GM19099 (cell line): ENCODE results near the gene AKT1.
A peak's percentile ranks its signal among the peaks of the same experiment; 100 is the strongest.

Source experiments
- POLR2A ChIP-seq: IDR thresholded peaks from 3 replicates; pipeline ENCODE4 v1.6.1; 2011; ENCODE audit warnings: low read depth; ENCODE audit not compliant: insufficient read length; ENCODE audit errors: extremely low read depth

Gene AKT1

DNA sequence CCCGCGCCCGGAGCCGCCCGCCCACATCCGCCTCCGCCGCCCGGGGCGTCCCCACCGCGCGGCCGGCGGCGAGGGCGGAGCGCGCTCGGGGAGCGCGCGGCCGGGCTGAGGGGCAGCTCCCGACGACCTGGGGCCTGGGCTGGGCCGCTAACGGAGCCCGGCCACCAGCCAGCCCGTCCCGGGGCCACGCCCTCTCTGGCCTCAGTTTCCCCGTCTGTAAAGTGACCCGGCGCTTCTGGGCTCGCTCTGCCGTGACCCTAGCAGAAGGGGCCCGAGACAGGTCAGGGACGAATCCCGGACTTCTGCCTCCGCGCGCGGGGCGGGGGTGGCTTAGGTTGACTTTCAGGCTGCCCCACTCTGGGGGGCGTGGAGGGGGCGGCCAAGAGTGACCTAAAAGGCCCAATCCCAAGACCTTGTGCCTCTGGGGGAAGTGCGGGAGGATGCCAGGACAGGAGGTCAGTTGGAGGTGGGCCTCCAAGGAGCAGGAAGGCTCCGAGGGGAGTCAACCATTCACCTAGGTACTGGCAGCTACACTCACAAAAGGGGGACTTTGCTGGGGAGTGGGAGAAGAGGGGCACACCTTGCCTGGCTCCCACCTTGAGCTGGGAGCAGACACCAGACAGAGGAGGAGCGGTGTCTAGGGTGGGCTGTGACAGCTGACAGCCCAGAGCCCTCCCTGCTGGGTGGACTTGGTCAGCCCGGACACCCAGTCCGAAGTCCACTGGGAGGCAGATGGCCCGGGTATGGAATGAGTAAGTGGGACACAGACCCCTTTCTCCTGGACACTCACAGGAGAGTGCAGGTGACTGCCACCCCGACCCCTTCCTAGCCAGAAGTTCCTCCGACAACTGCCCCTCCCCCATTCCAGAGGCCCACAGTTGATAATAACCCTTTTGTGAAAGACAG lies 486 bp upstream of the AKT1 start:
- peak; percentile 74 for TF ChIP-seq POLR2A

DNA sequence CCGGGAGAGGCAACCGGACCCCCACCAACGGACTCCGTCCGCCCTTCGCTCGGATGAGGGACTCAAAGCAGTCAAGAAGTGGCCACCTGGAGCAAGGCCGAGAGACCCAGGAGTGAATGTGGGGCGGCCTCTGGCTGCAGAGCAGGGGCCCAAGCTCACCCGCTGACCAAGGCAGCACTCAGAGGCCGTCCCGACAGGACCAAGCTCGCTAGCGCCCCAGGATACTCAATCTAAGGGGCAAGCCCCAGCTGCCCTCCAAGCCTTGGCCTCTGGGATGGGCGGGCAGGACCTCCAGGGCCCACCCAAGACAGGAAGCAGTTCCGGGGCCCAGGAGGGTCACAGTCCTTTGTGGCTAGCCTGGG lies 936 bp downstream of the AKT1 start:
- TF ChIP-seq POLR2A = no peak

DNA sequence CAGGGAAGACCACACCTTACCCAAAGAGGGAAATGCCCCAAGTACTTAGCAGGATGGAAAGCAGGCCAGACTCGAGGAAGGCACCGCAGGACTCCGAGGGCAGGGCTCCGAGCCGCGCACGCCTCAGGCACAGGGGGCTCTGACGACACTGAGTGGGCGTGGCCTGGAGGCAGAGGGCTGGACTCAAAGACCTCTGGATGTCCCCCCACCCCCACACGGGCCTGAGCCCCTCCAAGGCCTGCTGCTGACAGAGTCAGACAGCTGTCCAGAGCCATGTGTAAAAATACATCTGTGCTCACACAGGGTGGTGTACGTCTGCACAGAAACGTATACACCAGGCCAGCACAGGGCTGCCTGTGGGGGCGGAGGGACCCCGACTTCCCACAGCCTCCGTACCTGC lies 1.4 kb downstream of the AKT1 start:
- no peak for TF ChIP-seq POLR2A

DNA sequence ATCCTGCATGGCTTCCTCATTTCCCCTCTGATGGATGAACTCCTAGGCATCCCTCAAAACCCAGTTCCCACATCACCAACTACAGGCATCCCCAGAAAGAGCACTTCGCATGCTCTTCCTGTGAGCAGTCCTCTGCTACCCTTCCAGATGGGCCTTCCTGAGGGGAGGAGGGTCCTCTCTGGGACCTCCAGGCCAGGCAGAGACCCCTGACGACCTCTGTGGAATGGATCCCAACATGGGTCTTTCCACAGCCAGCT lies 1.9 kb downstream of the AKT1 start:
- TF ChIP-seq POLR2A = no peak

DNA sequence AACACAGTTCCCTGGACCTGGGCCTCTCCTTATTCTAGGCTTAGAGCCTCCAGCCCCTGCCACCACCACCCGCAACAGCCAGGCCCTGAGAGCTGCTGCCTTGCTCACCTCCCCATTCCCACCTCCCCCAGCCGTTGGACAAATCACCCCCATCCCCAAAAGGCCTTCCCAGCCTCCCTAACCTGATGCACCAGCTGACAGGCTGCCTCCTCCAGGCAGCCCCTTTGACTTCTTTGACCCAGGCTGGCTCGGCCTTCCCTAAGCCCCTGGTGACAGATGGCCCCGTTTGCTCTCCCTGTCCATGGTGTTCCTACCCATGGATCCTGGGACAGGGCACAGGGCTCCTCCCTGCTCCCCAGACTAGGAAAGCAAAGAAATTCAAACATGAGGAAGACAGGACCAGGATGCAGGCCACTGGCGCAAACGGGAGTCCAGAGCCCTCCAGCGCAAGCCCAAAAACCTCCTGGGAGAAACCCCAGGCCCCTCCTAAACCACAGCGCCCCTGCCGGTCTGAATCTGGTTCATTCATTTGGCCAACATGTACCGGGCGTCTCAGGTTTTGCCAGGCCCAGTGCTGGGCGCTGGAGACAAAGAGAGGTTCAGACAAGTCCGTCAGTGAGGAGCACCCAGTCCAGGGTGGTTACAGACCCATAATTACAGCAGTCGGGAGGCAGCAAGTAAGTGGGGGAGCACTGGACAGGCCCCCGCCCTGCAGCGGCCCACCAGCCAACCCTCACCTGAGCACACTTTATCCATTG lies 2.4 kb downstream of the AKT1 start:
- TF ChIP-seq POLR2A = no peak

DNA sequence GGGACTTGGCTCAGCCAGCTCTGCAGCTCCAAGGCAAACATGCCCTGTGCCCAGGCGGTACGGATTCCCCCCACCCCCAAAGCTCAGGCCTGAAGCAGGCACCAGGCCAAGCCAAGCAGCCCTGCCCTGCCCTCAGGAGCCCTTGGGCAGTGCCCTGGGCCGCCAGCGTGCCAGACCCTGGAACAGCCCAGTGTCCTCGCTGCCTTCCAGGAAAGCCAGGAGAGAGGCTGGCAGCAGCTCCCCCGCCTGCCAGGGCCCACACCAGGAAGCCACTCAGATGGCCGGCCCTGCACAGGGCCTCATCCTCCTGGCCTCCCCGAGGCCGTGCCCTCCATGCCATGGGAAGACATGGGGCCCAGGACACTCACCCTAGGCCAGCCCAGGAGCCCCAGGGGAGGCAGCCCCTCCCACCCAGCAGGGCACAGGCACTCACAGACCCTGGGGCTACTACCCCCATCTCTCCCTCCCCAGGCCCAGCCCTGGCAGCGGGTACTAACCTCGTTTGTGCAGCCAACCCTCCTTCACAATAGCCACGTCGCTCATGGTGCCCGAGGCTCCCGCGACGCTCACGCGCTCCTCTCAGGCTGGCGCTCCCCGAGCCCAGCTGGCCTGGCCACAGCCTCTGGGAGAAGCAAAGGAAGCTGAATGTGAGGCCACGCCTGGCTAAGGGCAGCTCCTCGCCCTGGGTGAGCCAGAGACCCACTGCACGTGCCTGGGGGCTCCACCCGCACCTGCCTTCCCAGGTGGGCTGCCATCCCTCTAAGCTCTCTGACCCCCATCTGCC lies 3.3 kb downstream of the AKT1 start:
- no peak for TF ChIP-seq POLR2A

DNA sequence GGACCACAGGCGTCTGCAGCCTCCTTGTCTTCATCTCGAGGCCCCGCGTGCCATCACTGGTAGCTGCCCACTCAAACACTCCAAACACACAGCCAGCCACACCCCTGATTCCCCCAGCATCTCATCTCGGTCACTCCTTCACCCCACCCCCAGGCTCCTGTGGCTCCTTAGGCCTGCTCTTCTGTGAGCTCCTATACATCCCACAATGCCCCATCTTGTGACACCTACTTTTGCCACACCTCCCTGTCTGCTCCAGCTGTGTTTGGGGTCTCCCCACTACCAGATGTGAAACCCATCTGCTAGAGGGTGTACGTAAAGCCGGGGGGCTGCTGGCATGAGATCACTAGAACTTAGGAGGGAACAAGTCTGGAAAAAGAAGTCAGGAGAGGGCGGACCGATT lies 4.1 kb downstream of the AKT1 start:
- no peak for TF ChIP-seq POLR2A

DNA sequence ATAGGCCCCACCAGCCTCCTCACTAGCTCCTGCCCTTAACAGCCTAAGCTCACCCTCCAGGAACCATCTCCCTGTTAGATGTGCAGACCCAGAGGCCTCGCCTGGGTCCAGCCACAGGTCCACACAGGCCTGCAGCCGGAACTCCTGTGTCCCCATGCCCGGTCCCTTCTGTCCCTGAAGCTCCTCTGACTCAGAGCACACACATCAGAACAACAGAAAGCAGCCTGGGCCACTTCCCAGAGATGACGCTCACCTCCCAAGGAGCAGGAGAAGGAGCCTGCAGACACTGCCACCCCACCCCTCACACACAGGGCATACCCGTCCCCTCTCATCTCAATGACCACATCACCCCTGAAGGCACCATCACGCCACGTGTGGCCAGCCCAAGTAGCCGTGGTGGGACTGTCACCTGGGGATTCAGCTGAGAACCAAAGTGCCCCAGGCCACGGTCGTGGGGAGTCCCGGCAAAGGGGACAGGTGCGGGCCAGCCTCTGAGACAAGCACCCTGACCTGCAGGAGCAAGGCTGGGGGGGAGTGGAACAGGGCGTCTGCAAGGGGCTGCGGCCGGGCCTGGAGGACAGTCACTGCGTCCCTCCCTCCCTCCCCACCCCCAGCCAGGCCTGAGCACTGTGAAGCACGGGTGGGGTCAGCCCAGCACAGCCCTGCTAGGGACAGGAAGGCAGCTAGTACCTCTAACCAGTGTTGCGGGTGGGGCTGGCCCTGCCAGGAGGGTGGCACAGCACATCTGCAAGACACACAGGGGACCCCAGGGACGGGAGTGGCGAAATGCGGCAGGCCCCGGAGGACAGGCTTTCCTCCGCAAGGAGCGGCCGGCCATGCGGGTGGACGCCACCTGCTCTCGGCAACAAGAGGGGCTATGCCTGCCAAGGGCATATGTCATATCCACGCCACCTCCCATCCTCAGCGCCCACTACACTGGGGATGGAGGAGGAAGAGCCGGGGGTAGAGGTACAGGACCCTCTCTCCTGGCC lies 5.5 kb downstream of the AKT1 start:
- TF ChIP-seq POLR2A = no peak

DNA sequence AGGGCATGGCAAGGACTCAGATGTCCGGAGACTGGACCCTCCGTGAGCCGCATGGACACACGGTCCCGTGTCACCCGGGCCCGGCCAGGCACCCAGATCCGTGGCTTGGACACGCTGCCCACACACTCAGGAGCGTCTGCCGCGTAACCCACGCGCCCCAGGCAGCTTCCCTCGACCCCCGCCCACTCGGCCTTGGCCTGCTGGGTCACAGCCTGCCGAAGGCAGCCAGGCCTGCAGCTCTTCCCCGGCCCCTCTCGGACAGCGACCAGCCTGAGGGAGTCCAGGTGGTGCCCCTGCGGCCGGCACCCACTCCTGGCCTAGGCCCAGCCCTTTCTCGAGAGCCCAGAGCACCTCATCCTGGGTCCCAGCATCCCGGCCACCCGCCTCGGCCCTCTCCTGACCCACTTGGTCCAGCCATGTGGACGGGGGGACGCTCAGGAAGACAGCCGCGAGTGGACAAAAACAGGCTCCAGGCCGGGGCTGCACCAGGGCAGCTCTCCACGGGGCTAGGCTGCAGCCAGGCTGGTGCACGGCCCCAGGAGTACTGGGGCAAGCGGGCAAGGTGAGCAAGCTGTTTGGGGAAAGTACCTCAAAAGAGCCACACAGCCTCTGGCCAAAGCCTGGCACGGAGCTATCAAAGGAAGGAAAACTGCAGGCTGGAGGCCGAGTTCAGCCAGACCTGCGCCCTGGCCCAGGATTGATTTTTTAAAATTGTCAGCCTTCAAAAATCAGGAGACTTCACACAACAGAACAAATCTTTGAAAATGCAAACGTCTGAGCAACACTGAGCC lies 6.5 kb downstream of the AKT1 start:
- no peak for TF ChIP-seq POLR2A

DNA sequence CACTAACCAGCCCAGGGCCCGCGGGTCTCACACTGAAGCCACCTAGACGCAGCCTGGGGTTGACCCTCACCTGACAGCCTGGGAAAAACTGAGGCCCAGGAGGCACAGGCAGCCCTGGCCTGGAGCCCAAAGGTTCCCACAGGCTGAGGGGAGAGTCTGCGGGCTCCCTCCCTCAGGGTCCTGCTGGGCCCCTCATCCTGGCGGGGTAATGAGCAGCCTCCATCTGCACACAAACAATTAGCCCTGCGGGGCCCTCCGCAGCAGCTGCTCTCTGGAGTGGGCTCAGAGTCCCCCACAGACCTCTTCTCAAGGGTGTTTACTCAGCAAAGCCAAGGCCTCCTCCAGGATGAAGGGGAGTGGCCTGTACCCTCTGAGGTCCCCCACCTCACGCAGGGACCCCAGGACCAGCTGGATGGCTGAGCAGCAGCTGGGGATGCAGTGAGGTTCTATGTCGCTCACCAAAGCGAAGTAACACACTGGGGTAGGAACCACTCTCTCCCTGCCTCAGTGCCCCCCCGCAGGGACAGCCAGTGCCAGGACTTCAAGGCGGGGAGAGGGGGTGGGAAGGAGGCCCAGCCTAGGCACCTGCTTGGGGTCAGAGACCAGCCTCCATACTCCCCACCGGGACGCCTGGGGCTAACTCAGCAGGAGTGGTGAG lies 7.3 kb downstream of the AKT1 start:
- TF ChIP-seq POLR2A = no peak

DNA sequence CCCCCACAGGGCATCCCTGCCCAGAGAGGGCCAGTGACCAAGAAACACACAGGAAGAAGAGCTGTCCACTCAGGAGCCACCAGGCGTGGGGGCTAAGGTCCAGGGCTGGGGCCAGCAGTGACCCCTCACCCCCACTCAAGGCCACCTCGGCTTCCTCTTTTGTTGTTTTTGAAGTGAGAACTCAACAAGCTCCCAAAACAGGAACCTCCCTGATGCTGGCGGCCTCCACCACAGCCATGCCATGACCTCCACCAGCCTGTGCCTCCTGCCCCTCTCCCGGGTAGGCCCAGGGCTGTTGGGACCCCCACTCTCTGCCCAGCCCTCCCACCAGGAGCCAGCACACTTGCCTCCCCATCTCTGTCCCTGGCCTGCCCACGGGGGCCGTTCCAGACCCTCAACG lies 7.8 kb downstream of the AKT1 start:
- no peak for TF ChIP-seq POLR2A

DNA sequence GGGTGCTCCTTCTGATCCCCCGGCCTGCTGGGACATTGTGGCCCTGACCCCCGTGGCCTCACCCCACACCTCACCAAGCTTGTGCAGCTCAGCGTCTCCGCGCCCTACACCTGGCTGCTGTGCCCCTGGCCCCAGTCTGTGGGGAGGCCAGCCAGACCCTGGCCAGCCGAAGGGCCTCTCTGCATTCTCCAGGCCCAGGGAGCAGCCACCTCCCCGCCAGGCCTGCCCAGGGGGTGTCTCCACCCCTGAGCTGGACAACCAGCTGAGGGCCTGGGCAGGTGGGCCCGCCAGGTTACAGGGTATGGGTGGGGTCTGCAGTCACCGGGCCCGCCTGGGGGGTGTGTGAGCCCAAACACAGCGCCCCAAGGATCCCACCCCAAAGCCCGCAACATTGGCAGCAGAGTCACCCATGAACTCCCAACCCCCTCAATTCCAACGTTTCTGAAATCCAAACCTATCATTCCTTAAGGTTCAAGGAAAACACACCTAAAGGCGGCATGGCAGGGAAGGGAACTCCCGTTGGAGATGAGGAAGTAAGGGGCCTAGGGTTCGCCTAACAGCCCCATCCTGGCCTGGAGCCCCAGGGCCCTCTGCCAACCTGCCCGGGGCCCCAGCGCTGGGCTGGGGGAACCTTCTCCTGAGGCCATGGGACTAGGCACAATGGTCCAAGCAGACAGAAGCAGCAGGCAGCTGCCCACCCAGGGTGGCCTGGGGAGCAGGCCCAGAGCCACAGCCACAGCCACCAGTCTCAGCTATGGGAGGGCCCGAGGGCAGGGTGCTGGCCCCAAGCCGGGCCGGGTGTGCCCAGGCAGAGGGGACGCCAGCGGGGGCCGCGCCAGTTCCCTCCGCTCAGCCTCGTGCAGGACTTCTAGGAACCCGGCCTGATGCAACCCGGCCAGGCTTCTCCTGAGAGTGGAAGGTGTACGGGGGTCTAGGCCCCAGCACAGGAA lies 8.5 kb downstream of the AKT1 start:
- no peak for TF ChIP-seq POLR2A
